HEK293 (cell line): ENCODE measurements around the gene TSPAN10.
"Not testable (repeated sequence)": the region's sequence is repeated elsewhere in the genome, so short reads cannot be mapped to it uniquely, and the experiment has no call there.

Source experiments
- CTCF ChIA-PET: fragments of 350-600 bp; formaldehyde crosslinking; extraction: SDS; loops from one replicate; lab custom pipeline; 2021; ENCODE audit warnings: antibody characterized with exemption; lab: Yijun Ruan, JAX
- POLR2A ChIA-PET: fragments of 300-600 bp; formaldehyde crosslinking; extraction: SDS; loops from one replicate; lab custom pipeline; 2020; ENCODE audit warnings: antibody characterized with exemption, inconsistent platforms; lab: Yijun Ruan, JAX
- H3K27ac ChIP-seq: fragments of 200-500 bp; sonication (Bioruptor generic); 2 replicates; pipeline ENCODE4 v1.5.1; 2014; ENCODE audit warnings: low read depth, low read length, control low read depth, inconsistent platforms; ENCODE audit errors: extremely low read depth
- H3K36me3 ChIP-seq, 2 experiments: fragments of 200-500 bp in 1 of 2; sonication (Bioruptor generic) in 1 of 2; 1 replicate in 1 of 2; 2 replicates in 1 of 2; pipeline ENCODE4 v1.5.1; 2014 to 2017; ENCODE audit warnings: inconsistent platforms in 2 of 2, low read length in 2 of 2; ENCODE audit not compliant: control insufficient read depth in 2 of 2, insufficient read depth in 1 of 2
- H3K4me1 ChIP-seq: fragments of 200-500 bp; sonication (Bioruptor generic); 2 replicates; pipeline ENCODE4 v1.5.1; 2014; ENCODE audit warnings: mild to moderate bottlenecking, low read length, inconsistent platforms; ENCODE audit not compliant: control insufficient read depth, insufficient read depth
- H3K4me3 ChIP-seq: 2 replicates; pipeline ENCODE4 v1.5.1; 2011; ENCODE audit warnings: low read depth, mild to moderate bottlenecking, control low read depth, low read length, moderate library complexity
- H3K9me3 ChIP-seq: fragments of 200-500 bp; sonication (Bioruptor generic); 2 replicates; pipeline ENCODE4 v1.5.1; 2014; ENCODE audit warnings: low read depth, low read length, inconsistent platforms; ENCODE audit not compliant: control insufficient read depth, insufficient read depth
- ATF2 ChIP-seq: fragments of 450-650 bp; formaldehyde crosslinking; IDR thresholded peaks from 2 replicates; pipeline ENCODE4 v1.5.1; 2016; ENCODE audit warnings: missing biosample characterization, missing genetic modification characterization, low read depth
- CTCF ChIP-seq: fragments of 450-650 bp; formaldehyde crosslinking; IDR thresholded peaks from 2 replicates; pipeline ENCODE4 v1.5.1; 2016; ENCODE audit warnings: missing biosample characterization, missing genetic modification characterization
- GLIS1 ChIP-seq: fragments of 450-650 bp; formaldehyde crosslinking; IDR thresholded peaks from 2 replicates; pipeline ENCODE4 v1.5.1; 2016; ENCODE audit warnings: missing biosample characterization, missing genetic modification characterization
- GLIS2 ChIP-seq: fragments of 450-650 bp; formaldehyde crosslinking; IDR thresholded peaks from 2 replicates; pipeline ENCODE4 v1.5.1; 2016; ENCODE audit warnings: missing biosample characterization, missing genetic modification characterization
- HOXA7 ChIP-seq: sonication (generic); formaldehyde crosslinking; IDR thresholded peaks from 2 replicates; pipeline ENCODE4 v1.8.1; 2022; ENCODE audit warnings: missing genetic modification reagents, borderline replicate concordance
- IKZF3 ChIP-seq: fragments of 450-650 bp; IDR thresholded peaks from 2 replicates; pipeline ENCODE4 v1.5.0; 2018; ENCODE audit warnings: missing biosample characterization, mild to moderate bottlenecking, missing genetic modification characterization, moderate library complexity
- SCRT1 ChIP-seq: fragments of 450-650 bp; formaldehyde crosslinking; IDR thresholded peaks from 2 replicates; pipeline ENCODE4 v1.5.1; 2016; ENCODE audit warnings: missing biosample characterization, missing genetic modification characterization, borderline replicate concordance
- SCRT2 ChIP-seq: fragments of 450-650 bp; formaldehyde crosslinking; IDR thresholded peaks from 2 replicates; pipeline ENCODE4 v1.5.1; 2016; ENCODE audit warnings: missing biosample characterization, missing genetic modification characterization
- YY1 ChIP-seq: fragments of 450-650 bp; formaldehyde crosslinking; IDR thresholded peaks from 2 replicates; pipeline ENCODE4 v1.5.1; 2018; ENCODE audit warnings: missing biosample characterization, missing genetic modification characterization
- ZBTB8A ChIP-seq: fragments of 450-650 bp; formaldehyde crosslinking; IDR thresholded peaks from 2 replicates; pipeline ENCODE4 v1.5.1; 2016; ENCODE audit warnings: missing biosample characterization, missing genetic modification characterization
- ZEB2 ChIP-seq: fragments of 450-650 bp; formaldehyde crosslinking; IDR thresholded peaks from 2 replicates; pipeline ENCODE4 v1.5.1; 2016; ENCODE audit warnings: missing biosample characterization, missing genetic modification characterization
- ZNF146 ChIP-seq: fragments of 450-650 bp; formaldehyde crosslinking; IDR thresholded peaks from 2 replicates; pipeline ENCODE4 v1.5.1; 2016; ENCODE audit warnings: missing biosample characterization, missing genetic modification characterization
- ZNF16 ChIP-seq: fragments of 450-650 bp; formaldehyde crosslinking; IDR thresholded peaks from 2 replicates; pipeline ENCODE4 v1.5.1; 2016; ENCODE audit warnings: low read depth, missing biosample characterization, missing genetic modification characterization
- ZNF18 ChIP-seq: fragments of 450-650 bp; formaldehyde crosslinking; IDR thresholded peaks from 2 replicates; pipeline ENCODE4 v1.5.1; 2016; ENCODE audit warnings: missing biosample characterization, missing genetic modification characterization
- ZNF2 ChIP-seq: fragments of 450-650 bp; formaldehyde crosslinking; IDR thresholded peaks from 2 replicates; pipeline ENCODE4 v1.5.1; 2016; ENCODE audit warnings: missing biosample characterization, missing genetic modification characterization
- ZNF223 ChIP-seq: fragments of 450-650 bp; formaldehyde crosslinking; IDR thresholded peaks from 2 replicates; pipeline ENCODE4 v1.5.1; 2016; ENCODE audit warnings: missing biosample characterization, missing genetic modification characterization
- ZNF280C ChIP-seq: fragments of 450-650 bp; formaldehyde crosslinking; IDR thresholded peaks from 2 replicates; pipeline ENCODE4 v1.5.1; 2016; ENCODE audit warnings: missing biosample characterization, missing genetic modification characterization
- ZNF280D ChIP-seq: fragments of 450-650 bp; formaldehyde crosslinking; IDR thresholded peaks from 2 replicates; pipeline ENCODE4 v1.5.1; 2016; ENCODE audit warnings: missing biosample characterization, missing genetic modification characterization
- ZNF560 ChIP-seq: fragments of 450-650 bp; formaldehyde crosslinking; IDR thresholded peaks from 2 replicates; pipeline ENCODE4 v1.5.1; 2017; ENCODE audit warnings: missing biosample characterization, missing genetic modification characterization, borderline replicate concordance
- ZNF654 ChIP-seq: fragments of 450-650 bp; formaldehyde crosslinking; IDR thresholded peaks from 2 replicates; pipeline ENCODE4 v1.5.1; 2016; ENCODE audit warnings: low read depth, missing biosample characterization, missing genetic modification characterization
- ZNF692 ChIP-seq: fragments of 450-650 bp; formaldehyde crosslinking; IDR thresholded peaks from 2 replicates; pipeline ENCODE4 v1.5.1; 2016; ENCODE audit warnings: missing biosample characterization, missing genetic modification characterization
- ZNF791 ChIP-seq: fragments of 450-650 bp; formaldehyde crosslinking; IDR thresholded peaks from 2 replicates; pipeline ENCODE4 v1.5.1; 2016; ENCODE audit warnings: missing biosample characterization, missing genetic modification characterization

The TSPAN10 gene

GRCh38 chr17:81675515-81676221 lies 38.7 kb downstream of the TSPAN10 start:
- not testable (repeated sequence) for H3K4me1 ChIP-seq, H3K9me3 ChIP-seq, H3K4me3 ChIP-seq, H3K27ac ChIP-seq
- TF ChIP-seq IKZF3 (tag by site-specific recombination), result peak; percentile 56; the same call in 1 of the 2 replicates
- TF ChIP-seq SCRT1 (tag by site-specific recombination), result peak; percentile 92; the same call in 1 of the 2 replicates
- TF ChIP-seq ZBTB8A, result 0 out of 2 replicates have a peak, but pooled peaks have one; percentile 30
- TF ChIP-seq CTCF (tag by site-specific recombination), result peak; percentile 73
- peak; percentile 72; the same call in 1 of the 2 replicates for TF ChIP-seq ZNF2
- TF ChIP-seq SCRT2 (tag by site-specific recombination), result peak; percentile 97
- 0 out of 2 replicates have a peak, but pooled peaks have one; percentile 10 for TF ChIP-seq GLIS1 (tag by site-specific recombination)
- peak; percentile 51; the same call in 1 of the 2 replicates for TF ChIP-seq GLIS2 (tag by site-specific recombination)
- peak; percentile 71 for TF ChIP-seq ZNF654 (tag by site-specific recombination)
- TF ChIP-seq ZEB2 (tag by site-specific recombination), result peak; percentile 41; the same call in 1 of the 2 replicates
- peaks cover 24 to 50% of the 10 kb centered on the region in 2 experiments; a peak in 2 of 3 replicates for H3K36me3 ChIP-seq
- POLR2A ChIA-PET, result interaction anchor here (0.6 to 2.7 kb wide), 7 partner anchors 9 to 76 kb away, joined by 3 to 18 read pairs (median 3); partner anchors contain the start of genes ARL16, HGS, MRPL12 and NPLOC4
- CTCF ChIA-PET, result interaction anchor here (0.7 to 2.6 kb wide), 11 partner anchors 9 to 360 kb away, joined by 3 to 9 read pairs (median 6); partner anchors contain the start of genes ARL16, HGS, MRPL12 and SLC25A10

GRCh38 chr17:81676906-81677305 lies 39.9 kb downstream of the TSPAN10 start:
- no peaks in the 10 kb centered on the region for H3K9me3 ChIP-seq
- no peak overlapping the region for H3K4me3 ChIP-seq
- ChIA-PET CTCF (interaction anchor here (0.6 to 2.6 kb wide), 5 partner anchors 7 to 79 kb away, joined by 3 to 9 read pairs (median 6); partner anchors contain the start of genes ARL16, HGS and MRPL12), POLR2A (interaction anchor here (0.7 to 2.0 kb wide), 2 partner anchors 26 kb away, joined by 4 to 13 read pairs; partner anchors contain the start of gene MRPL12)
- no peak overlapping the region for H3K27ac ChIP-seq
- no peaks in the 10 kb centered on the region for H3K4me1 ChIP-seq
- H3K36me3 ChIP-seq, result peaks cover 18 to 49% of the 10 kb centered on the region in 2 experiments; a peak in 2 of 3 replicates
- no peak for TF ChIP-seq HOXA7 (CRISPR knock-in tag)
- no peak for TF ChIP-seq ZNF560 (tag by site-specific recombination)
- TF ChIP-seq YY1 (tag by site-specific recombination), result no peak
- no peak for TF ChIP-seq ZNF692 (tag by site-specific recombination)
- no peak for TF ChIP-seq ATF2 (tag by site-specific recombination)
- TF ChIP-seq ZNF280D (tag by site-specific recombination), result no peak
- no peak for TF ChIP-seq ZNF18 (tag by site-specific recombination)
- TF ChIP-seq ZNF146 (tag by site-specific recombination), result no peak
- no peak for TF ChIP-seq ZNF280C (tag by site-specific recombination)
- no peak for TF ChIP-seq ZNF223
- TF ChIP-seq ZNF791 (tag by site-specific recombination), result no peak
- TF ChIP-seq ZNF16 (tag by site-specific recombination), result no peak
